ENCODE measurements around the gene ZDHHC11.
"Not testable (repeated sequence)": the region's sequence is repeated elsewhere in the genome, so short reads cannot be mapped to it uniquely, and the experiment has no call there.

ZDHHC11 gene

GRCh38 chr5:811384-811783 is 39.4 kb downstream of the ZDHHC11 start:
- not testable (repeated sequence) for DNase-seq (ENCODE audit: low read depth in 2 of 2)

- DNase-seq (ENCODE audit: low read depth in 2 of 2) = not testable (repeated sequence)
Observed at GRCh38 chr5:807719-808514, 42.9 kb downstream of the ZDHHC11 start.

GRCh38 chr5:801472-801871 is 49.3 kb downstream of the ZDHHC11 start:
- no peak for DNase-seq (ENCODE audit: low read depth in 2 of 2)

GRCh38 chr5:801055-801454 is 49.7 kb downstream of the ZDHHC11 start:
- DNase-seq (ENCODE audit: low read depth in 2 of 2) = not testable (repeated sequence)

- not testable (repeated sequence) for DNase-seq (ENCODE audit: low read depth in 2 of 2)
Observed at GRCh38 chr5:798505-799138, 52.2 kb downstream of the ZDHHC11 start.

- not testable (repeated sequence) for DNase-seq (ENCODE audit: low read depth in 2 of 2)
Observed at GRCh38 chr5:797986-798385, 52.8 kb downstream of the ZDHHC11 start.

GRCh38 chr5:795873-796272 is 54.9 kb downstream of the ZDHHC11 start:
- DNase-seq (ENCODE audit: low read depth in 2 of 2) = not testable (repeated sequence)

- DNase-seq (ENCODE audit: low read depth in 2 of 2) = not testable (repeated sequence)
Observed at GRCh38 chr5:794948-795347, 55.8 kb downstream of the ZDHHC11 start.

- not testable (repeated sequence) for DNase-seq (ENCODE audit: low read depth in 2 of 2)
Observed at GRCh38 chr5:788703-789102, 62.1 kb downstream of the ZDHHC11 start.

GRCh38 chr5:787857-788233 is 62.9 kb downstream of the ZDHHC11 start:
- not testable (repeated sequence) for DNase-seq (ENCODE audit: low read depth in 2 of 2)

GRCh38 chr5:787224-787856 is 63.4 kb downstream of the ZDHHC11 start:
- not testable (repeated sequence) for DNase-seq (ENCODE audit: low read depth in 2 of 2)

GRCh38 chr5:785181-785705 is 65.5 kb downstream of the ZDHHC11 start:
- DNase-seq (ENCODE audit: low read depth in 2 of 2) = not testable (repeated sequence)

GRCh38 chr5:784428-785177 is 66.2 kb downstream of the ZDHHC11 start, which contains the start of gene ZDHHC11B:
TSS of gene ZDHHC11B (minus strand) at chr5:784729. CDS start at chr5:766919, 17,810 bp downstream.
- DNase-seq (ENCODE audit: low read depth in 2 of 2) = peak; percentile 72 to 83

GRCh38 chr5:783881-784427 is 66.8 kb downstream of the ZDHHC11 start:
- DNase-seq (ENCODE audit: low read depth in 2 of 2) = not testable (repeated sequence)

- not testable (repeated sequence) for DNase-seq (ENCODE audit: low read depth in 2 of 2)
Observed at GRCh38 chr5:783049-783802, 67.6 kb downstream of the ZDHHC11 start.

GRCh38 chr5:782356-782755 is 68.4 kb downstream of the ZDHHC11 start:
- not testable (repeated sequence) for DNase-seq (ENCODE audit: low read depth in 2 of 2)

GRCh38 chr5:780571-780970 is 70.2 kb downstream of the ZDHHC11 start:
- not testable (repeated sequence) for DNase-seq (ENCODE audit: low read depth in 2 of 2)

GRCh38 chr5:778967-779366 is 71.8 kb downstream of the ZDHHC11 start:
- not testable (repeated sequence) for DNase-seq (ENCODE audit: low read depth in 2 of 2)

- DNase-seq (ENCODE audit: low read depth in 2 of 2) = not testable (repeated sequence)
Observed at GRCh38 chr5:778421-778820, 72.4 kb downstream of the ZDHHC11 start.

- DNase-seq (ENCODE audit: low read depth in 2 of 2) = no peak
Observed at GRCh38 chr5:777756-778161, 73.0 kb downstream of the ZDHHC11 start.

Data from stimulated activated CD8-positive, alpha-beta memory T cell treated with anti-CD3 and anti-CD28 coated beads, Interleukin-7, amount 100 ng/mL, for 1 hour (primary cell).